Measurements from ENCODE around the gene HAGHL.
"Not testable (repeated sequence)": the region's sequence is repeated elsewhere in the genome, so short reads cannot be mapped to it uniquely, and the experiment has no call there.

Gene HAGHL

DNA sequence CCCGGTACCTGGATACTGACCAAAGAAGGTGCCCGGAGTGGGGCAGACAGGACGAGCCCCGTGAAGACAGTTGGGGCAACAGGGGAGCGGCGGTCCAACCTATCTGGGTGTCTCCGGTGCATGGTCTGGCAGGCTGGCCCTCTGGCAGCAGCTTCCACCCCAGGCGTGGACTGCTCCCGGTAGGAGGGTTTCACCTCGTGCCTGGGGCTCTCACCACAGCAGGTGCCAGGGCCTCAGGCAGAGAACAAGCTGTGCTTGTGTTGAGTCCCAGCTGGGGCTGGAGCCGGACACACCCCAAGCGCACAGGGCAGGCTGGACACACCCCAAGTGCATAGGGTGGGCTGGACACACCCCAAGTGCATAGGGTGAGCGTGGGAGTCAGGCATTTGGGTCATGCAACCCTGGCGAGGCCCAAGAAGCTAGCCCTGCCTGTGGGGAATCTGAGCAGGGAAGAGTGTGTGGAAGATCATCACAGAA is 19.8 kb upstream of the HAGHL start:
- DNase-seq (ENCODE audit: low spot score): no peak

DNA sequence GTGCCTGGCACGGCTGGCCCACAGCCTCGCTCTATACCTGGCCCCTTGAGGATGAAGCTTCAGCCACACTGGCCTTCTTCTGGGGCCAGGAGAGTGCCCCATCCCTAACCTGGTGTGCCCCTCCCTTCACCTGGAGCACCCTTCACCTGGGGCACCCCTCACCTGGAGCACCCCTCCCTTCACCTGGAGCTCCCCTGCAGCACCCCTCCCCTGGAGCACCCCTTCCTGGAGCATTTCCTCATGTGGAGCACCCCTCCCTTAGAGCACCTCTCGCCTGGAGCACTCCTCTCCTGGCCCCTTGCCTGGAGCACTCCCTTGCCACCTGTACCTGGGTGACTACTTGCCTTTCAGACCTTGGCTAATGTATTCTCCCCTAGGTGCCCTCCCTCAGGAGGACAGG is 18.9 kb upstream of the HAGHL start:
- DNase-seq (ENCODE audit: low spot score): no peak

DNA sequence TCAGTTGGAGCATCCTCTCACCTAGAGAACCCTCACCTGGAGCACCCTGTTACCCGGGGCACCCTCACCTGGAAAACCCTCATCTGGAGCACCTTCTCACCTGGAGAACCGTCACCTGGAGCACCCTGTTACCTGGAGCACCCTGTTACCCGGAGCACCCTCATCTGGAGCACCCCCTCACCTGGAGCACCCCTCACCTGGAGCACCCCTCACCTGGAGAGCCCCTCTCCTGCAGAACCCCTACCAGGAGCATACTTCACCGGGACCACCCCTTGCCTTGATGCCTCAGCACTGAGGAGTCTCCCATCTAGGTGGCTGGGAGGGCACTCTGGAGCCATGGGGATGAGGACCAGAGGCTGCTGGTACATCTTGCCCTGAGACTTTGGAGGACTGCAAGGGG is 17.9 kb upstream of the HAGHL start:
- DNase-seq (ENCODE audit: low spot score): no peak

DNA sequence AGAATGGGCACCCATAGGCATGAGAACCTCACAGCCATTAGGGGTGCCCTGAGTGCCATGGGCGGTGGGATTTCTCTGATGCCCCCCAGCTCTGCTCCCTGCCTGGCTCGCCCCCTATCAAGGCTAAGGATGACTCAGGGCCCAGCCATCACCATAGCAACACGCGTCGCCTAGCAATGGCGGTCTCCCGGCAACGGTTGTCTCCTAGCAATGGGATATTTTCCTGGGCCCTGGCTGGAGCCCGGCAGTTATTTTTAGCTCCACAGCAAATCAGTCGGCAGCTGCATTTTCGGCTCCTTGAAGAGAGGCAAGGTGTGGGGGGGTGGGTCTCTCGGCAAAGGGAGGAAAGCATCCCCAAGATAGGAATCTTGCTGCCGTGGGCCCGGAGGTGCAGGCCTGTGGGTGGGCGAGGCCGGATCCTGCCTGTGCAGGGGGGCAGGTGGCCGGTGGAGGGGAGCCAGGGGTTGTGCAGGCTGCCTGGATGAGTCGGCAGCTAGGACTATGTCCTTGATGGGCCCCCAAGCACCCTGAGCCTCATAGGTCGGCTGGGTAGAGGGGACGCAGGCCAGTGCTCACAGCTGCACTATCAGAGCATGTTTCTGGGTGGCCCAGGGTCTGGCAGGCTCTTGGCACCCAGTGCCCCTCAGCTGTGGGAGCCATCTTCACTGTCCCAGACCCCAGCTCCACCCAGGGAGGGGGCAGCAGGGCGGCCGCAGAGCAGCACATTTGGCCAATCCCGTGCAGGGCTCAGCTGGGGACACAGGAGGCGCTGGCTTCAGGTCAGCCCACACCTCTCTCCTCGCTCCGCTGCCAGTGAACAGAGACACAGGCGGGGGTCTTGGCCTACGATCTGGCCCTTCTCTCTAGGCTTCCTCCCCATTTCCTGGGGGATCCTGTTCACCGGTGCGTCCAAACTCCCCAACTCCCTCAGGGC is 17.1 kb upstream of the HAGHL start:
- DNase-seq (ENCODE audit: low spot score): peak; percentile 86

DNA sequence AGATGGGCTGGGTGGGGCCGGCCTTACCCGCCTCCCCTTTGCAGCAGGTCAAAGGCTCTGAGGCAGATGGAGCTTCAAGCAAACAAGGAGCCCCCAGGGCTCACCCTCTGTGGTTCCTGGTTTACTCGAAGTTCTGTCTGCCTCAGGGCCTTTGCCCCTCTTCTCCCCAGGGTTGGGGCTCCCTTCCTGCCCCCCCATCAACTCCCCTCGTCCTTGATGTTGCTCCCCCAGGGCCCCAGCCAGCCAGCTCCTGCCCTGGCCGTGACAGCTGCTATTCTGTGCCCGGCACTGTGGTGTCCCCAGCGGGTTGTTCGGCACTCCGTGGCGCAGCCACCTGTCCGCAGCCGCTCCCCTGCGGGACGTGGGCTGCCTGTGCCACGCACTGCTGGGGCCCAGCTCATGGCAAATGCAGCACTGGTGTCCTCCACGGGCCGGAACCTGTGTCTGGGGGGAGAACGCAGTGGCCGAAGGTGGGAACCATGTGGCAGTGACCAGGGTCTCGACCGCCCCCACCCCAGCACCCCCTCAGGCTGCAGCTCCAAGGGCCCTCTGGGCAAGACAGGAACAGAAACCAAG is 16.3 kb upstream of the HAGHL start:
- DNase-seq (ENCODE audit: low spot score): no peak

DNA sequence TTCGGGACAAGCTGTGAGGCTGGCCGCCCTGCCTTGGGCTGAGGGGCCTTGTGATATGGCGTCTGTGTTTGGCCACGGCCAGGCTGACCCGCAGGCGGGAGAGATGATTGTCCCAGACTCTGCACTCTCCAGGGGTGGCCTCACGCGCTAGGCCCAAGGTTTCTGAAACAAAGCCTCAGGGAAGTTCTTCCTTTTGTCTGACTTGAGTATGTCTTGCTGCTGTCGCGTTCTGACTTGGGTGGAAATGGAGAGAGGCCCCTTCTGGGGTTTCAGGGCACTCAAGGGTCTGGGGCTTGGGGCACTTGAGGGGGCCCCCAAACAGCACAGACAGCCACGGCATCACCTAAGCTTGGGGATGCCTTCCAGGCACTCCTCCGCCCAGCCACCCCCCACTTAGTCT is 15.8 kb upstream of the HAGHL start:
- no peak for DNase-seq (ENCODE audit: low spot score)

DNA sequence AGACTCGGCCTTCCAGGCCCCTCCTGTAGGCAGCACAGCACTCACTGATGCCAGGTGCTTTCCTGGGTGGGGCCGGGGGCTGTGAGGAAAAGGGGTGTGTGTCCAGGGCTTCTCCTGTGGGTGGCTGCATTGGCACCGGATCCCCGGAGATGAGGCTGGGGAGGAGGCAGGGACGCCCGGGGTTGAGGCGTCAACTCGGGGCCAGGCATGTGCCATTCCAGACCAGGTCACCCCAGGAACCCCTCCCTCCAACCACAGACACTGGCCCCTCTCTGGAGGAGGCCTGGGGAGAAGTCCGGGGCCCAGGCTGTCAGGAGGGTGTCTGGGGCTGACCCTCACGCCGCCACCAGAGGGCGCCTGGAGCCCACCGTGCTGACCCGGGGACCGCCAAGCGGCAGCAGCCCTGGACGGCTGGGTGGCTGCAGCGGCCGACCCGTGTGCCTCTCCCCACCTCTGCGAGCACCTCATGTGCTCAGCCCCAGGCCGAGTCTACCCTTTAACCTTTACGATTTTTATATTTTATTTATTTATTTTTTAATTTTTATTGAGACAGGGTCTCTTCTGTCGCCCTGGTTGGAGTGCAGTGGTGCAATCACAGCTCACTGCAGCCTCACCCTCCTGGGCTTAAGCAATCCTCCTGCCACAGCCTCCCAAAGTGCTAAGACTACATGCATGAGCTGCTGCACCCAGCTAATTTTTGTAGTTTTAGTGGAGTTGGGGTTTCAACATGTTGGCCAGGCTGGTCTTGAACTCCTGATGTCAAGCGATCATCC is 15.2 kb upstream of the HAGHL start:
- DNase-seq (ENCODE audit: low spot score): no peak

DNA sequence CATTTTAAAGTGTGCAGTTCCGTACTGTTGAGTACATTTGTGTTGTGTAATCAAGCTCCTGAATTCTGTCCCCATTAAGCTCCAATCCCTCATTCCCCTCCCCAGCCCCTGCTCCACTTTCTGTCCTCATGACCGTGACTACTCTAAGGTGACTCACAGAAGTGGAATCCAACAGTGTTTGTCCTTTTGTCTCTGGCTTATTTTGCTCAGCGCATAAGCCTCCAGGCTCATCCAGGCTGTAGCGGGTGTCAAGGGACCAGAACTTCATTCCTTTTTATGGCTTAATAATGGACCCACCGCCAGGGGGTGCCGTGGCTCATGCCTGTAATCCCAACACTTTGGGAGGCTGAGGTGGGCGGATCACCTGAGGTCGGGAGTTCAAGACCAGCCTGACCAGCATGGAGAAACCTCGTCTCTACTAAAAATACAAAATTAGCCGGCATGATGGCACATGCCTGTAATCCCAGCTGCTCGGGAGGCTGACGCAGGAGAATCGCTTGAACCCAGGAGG is 14.1 kb upstream of the HAGHL start:
- DNase-seq (ENCODE audit: low spot score): not testable (repeated sequence)

DNA sequence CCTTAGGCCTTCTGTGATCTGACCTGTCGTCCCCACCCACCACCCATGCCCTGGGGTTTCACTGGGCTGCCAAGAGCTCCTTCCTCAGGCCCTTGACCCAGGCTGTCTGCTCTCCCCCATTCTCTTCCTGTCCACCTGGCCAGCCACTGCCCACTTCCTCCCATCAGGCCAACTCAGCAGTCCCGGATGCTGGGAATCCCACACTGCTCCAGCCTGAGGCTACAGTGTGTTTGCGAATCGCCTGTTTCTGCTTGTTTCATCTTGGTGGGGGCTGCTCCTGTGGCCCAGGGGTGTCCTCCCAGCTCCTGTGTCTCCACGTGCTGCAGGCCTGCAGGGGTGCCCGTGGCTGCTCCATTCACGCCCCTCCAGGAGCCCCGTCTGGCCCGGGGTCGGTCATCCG is 12.8 kb upstream of the HAGHL start:
- no peak for DNase-seq (ENCODE audit: low spot score)

DNA sequence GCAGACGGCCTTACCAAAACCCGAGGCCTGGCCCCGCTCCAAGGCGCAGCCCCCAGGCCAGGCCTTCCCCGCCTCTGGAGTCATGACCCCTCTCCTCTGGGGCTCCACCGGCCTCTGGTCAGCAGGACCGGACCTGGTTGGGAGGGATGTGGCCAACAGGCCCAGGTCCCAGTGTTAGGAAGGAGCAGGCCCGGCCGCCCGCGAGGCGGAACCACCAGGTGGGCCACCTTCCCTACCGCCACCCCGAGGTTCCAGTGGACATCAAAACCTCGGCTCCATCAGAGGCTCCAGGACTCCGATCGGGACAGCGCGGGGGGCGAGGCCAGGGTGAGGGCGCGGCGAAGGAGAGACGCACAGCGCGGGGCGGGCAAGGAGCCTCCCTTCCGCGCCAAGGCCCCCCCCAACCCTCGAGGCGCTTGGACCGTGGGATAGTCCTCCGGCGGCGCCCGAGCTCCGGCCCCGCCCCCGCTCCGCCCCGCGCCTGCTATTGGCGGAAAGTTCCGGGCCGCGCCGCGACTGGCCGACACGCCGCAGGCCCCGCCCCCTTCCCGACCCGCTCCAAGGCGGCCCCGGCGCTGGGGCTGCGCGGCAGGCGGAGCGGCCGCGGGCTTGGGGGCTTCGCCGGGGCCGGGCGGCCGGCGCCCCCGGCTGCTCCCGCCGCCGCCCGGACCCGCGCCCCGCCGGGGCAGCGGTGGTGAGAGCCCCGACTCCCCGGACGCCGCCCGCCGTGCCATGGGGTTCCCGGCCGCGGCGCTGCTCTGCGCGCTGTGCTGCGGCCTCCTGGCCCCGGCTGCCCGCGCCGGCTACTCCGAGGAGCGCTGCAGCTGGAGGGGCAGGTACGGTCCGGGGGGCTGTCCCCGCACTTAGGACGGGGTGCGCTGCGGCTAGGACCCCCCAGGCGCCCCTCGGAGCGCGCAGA is 12.1 kb upstream of the HAGHL start, which contains the start of gene METRN:
Gene METRN, plus strand, starts transcription at position 561 of the 919 bp plus-strand sequence. Its CDS starts 172 bp downstream, at position 733.
- DNase-seq (ENCODE audit: low spot score): peak; percentile 80

DNA sequence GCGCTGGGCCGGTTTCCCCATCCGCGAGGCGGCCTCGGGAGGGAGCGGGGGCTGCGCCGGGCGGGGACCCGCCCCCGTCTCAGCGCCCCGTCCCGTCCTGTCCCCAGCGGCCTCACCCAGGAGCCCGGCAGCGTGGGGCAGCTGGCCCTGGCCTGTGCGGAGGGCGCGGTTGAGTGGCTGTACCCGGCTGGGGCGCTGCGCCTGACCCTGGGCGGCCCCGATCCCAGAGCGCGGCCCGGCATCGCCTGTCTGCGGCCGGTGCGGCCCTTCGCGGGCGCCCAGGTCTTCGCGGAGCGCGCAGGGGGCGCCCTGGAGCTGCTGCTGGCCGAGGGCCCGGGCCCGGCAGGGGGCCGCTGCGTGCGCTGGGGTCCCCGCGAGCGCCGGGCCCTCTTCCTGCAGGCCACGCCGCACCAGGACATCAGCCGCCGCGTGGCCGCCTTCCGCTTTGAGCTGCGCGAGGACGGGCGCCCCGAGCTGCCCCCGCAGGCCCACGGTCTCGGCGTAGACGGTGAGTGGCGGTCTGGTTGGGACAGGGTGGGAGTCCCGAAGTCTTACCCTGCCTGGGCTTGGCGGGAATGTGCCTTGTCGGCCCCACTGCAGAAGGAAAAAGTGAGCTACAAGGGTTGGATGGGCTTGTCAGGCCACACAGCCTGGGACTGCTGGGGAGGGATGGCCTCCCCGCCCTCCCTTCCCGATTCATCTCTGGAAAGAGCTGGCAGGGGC is 11.3 kb upstream of the HAGHL start:
- DNase-seq (ENCODE audit: low spot score): no peak

DNA sequence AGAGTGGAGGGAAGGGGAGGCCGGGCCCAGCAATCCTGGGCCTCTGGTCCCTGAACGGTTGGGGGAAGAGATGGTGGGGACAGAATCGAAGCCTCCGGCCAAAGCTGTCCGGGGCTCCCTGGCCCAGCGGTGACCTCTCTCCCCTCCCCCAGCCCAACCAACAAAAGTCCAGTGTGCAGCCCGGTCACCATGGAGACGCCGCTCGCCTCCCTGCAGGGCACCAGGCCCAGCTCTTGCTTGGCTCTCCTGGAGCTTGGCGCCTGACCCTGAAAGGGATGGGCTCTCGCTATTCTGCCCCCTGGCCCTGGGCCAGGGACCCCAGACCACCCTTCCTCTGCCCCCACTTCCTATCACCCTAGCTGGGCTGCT is 10.7 kb upstream of the HAGHL start:
- DNase-seq (ENCODE audit: low spot score): peak; percentile 94

DNA sequence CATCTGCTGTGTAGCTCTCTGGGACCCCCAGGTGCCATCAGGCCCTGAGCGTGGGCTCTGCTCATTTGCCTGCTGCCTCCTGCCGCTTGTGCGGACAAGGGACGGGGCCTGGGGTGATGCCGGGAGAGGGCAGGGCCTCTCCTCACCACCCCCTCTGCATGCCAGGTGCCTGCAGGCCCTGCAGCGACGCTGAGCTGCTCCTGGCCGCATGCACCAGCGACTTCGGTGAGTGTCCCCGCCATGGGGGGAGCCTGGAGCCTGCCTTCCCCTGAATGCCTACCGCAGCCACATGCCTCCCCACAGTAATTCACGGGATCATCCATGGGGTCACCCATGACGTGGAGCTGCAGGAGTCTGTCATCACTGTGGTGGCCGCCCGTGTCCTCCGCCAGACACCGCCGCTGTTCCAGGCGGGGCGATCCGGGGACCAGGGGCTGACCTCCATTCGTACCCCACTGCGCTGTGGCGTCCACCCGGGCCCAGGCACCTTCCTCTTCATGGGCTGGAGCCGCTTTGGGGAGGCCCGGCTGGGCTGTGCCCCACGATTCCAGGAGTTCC is 10.1 kb upstream of the HAGHL start:
- DNase-seq (ENCODE audit: low spot score): no peak

DNA sequence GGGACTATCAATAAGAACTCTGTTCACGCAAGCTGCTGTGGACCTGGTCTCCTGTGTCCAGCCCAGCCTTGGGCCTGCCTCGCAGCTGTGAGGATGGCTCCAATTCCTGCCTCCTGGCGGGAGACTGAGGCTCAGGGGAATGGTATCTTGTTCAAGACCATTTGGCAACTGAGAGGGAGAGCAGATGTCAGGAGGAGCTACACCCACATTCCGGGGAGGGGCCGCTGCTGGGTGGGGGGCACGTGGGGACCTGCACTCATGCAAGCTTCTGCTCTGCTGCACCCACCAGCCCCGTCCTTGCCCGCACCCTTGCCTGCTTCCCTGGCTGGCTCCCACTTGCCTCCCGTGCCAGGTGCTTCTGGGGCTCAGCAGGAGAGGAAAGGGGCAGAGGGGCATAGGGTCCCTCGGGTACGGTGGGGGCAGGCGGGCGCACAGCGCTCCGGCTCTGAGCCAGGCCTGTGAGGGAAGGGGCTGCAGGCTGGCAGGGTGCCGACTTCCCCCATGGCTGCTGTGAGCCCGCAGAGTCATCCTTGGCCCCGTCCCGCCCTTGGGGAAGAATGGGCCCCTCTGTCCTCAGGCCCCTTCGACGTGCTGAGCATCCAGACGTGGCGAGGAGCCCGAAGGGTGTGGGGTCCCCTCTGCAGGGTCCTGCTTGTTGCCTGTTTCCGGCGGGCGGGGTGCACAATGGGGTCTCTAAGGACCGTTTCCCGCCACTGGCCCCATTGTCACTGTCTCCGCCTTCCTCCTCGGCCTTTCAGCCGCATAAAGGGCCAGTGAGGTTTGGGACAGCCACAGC is 9.3 kb upstream of the HAGHL start:
- DNase-seq (ENCODE audit: low spot score): no peak

DNA sequence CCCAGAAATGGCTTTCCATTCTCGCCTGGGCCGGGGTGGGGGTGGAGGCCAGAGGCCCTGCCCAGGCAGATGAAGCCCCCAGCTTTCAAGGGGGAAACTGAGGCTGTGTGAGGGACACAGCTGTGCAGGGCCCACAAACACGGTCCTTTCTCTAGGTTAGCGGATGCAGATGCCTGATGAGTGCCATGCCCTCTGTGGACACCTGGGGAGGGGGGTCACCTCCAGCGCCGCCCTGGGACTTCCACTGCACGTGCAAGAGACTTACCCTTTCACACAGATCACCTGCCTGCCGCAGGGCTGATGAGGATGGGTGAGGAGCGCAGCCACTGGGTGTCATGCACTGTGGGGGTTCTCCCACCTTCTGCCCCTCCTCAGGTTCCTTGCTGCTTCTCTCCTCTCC is 8.5 kb upstream of the HAGHL start:
- DNase-seq (ENCODE audit: low spot score): no peak

DNA sequence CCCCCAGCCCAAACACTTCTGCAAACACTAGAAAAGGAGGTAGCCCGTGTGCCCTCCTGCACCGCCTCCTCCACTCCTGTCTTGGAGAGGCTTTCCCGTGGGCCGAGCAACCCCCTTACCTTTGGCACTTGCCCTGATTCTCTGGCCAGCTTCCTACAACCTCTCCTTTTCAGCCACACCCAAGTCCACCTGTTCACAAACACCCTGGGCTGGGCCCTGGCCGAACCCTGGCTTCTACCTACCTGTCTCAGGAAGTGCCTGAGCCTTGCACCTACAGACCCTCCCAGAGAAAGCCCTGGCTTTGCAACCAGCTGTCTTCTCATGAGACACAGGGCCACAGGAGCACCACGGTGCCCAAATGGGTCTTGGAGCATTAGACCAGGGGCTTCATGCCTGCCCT is 8.0 kb upstream of the HAGHL start:
- no peak for DNase-seq (ENCODE audit: low spot score)

DNA sequence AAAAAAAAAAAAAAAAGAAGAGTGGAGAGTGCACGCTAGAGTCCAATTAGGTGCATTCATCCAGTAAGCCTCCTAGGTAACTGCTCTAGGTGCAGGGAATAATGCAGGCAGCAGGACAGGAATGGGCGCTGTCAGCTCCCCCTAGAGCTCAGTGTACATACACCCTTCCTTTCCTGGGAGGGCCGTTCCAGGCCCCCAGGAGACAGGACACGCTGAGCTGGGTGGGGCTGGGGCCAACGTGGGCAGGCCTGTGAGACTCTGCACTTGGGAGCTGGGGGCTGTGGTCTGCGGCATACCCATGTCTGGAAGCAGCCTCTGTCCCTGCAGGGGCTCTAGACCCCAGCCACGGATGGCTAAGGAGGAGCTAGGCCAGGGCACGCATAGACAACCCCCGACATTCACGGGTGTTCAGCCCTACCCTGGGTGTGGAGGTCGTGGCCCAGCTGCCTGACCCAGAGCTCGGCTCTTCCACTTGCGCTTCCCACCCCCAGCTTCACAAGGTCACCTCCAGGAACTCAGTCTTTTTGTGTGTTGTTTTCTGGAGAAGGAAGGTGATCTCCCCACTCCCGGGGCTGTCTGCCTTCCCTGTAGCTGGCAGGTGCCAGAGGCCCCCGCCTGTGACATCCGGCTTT is 7.0 kb upstream of the HAGHL start:
- no peak for DNase-seq (ENCODE audit: low spot score)

DNA sequence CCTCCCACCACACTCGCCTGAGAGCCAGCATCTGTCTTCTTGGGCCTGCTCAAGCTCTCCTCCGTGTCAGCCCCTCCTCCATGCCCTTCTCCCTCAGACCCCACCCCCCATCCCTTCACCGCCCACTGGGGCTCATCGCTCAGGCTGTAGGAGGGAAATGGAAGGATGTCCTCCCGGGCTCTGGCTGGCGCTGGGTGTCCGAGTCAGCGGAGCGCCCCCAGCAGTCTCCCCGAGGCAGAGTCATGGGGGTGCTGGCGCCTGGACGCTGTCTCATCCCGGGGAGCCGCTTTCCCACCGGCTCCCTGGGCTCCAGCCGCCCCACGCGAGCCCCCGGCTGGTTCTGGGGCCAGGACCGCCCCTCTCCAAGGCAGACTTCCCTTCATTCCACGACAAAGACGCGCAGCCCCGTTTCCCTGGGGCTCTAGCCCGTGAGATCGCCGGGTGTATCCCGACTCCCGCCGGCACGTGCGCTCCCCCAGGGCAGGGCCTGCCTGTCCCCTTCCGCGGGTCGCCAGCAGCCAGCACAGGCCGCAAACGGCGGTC is 6.4 kb upstream of the HAGHL start:
- DNase-seq (ENCODE audit: low spot score): peak; percentile 79

Data from pons (tissue), 1 donor.